ENCODE data around the gene ONECUT1. TPM values are rescaled to one million over a fixed set of nuclear protein-coding genes. Genes with fewer than 3 reads are reported as not detected.

ONECUT1 gene
- total RNA-seq, 1 donor from 2014 or later, result not detected

DNA sequence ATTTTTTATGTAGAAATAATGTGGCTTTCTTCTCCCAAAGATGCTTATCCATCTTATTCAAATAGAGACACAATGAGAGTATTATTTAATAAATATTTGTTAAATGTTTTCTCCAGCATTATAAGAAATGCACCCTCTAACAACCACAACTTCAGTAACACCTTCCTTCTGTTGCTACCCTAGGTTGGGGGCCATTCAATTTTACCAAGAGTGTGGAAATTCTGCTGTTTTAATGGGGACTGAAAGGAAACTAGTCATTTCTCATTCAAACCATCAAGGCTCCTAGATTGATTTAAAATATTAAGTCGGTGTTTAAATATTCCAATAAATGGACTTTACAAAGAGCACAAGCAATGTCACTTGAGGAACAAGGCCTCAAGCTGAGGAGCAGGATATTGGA is 7.6 kb downstream of the ONECUT1 start:
- no peak for DNase-seq

DNA sequence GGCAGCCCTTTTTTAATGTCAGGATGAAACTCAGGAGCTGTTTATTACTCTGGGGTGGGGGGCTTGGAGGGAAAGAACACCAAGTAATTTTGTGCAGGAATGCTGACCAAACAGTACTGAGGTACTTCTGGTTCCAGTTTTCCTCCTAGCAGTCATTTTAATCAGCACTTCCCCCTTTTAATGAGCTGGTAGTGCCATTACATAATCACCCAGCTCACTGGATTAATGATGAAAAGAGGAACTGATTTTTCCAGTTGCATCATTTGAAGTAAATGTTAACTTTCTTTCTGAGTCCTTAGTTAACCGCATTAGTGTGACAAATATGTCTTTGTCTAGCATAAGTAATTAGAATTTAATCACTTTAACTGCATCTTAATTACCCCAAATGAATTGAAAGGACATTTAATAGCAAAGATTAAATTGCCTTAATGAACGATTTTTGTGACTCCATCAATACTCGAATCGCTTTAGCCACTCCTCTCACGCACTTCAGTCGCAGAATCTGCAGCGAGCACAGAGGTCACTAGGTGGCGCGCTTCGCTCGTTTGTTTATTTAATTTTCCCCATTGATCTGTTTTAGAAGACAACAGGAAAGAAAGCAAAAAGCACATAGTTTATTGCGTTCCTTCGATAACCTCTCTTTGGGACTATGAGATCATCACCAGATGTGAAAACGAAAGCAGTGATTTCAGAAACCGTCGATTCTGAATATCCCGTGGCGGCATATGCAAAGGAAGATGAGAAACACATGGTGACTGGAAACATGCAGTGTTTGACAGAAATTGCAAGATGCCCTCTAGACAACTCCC is 9.8 kb downstream of the ONECUT1 start:
- DNase-seq, result peak; percentile 77

DNA sequence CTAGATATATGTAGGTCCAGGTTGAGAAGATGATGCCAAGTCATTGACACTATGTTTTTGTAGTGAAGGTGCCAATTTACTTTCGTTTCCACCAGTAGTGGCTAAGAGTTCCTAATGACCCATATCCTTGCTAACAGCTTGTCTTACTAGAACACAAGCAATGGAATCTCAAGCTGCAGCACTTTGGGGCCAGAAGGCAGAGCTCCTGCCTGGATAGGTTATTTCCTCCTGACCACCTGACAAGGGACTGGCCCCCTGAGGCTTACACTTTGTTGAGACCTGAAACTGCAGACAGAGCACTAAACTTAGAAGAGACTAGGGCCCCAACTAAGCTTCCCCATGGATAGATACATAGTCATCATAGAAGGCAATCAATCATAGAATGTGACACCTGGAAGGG is 11.7 kb downstream of the ONECUT1 start:
- DNase-seq, result no peak

DNA sequence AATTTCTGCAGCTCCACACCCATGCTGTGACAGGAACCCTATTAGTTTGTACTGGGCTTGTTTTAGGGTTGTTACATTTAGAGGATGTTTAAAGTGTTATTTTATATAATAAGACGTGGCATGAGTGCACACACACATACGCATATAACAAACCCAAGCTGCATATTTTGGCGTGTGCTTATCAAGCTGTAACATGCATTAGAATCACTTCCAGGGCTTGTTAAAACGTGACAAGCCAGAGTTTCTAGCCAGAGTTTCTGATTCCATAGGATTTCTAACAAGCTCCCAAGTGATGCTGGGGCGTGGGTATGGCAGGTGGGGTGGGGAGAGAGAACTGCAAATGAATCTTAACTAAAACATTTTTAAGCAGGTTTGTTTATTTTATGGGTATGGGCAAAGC is 17.4 kb downstream of the ONECUT1 start:
- DNase-seq, result no peak

DNA sequence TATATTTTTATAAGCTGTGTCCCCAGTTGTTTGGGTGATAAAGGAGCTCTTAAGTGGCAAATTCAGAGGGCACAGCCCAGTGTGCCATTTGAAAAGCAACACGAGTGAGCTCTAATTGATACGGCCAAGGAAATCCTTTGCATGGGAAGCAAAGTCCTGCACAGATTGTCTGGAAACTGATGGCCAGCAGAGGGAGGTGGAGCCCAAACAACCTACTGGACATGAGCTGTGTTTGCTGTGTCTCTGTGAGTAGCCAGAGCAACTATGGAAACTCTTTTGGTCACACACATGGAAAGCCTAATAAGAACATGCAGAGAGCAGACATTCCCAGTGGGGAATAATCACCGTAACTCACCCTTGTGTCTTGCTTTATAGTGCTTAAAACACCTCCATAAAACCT is 24.4 kb downstream of the ONECUT1 start:
- DNase-seq, result no peak

DNA sequence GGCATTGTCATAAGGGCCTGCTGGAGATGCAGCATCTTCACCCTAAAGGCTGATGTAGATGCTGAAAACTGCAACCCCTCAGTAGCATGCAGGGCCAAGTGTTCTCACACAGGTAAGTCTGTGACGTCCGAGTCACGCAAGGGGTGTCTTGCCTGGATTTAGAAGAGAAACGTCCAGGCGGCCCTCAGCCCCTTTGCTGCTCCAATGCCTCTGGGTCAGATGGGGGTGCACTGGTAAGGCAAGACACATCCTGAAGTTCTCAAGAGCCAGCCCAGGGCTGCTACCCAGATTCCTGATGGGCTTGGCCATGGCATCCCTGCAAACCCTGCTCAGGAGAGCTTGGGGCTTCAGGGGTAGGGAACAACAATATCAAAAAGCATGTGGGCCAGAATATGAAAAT is 25.4 kb downstream of the ONECUT1 start:
- no peak for DNase-seq

DNA sequence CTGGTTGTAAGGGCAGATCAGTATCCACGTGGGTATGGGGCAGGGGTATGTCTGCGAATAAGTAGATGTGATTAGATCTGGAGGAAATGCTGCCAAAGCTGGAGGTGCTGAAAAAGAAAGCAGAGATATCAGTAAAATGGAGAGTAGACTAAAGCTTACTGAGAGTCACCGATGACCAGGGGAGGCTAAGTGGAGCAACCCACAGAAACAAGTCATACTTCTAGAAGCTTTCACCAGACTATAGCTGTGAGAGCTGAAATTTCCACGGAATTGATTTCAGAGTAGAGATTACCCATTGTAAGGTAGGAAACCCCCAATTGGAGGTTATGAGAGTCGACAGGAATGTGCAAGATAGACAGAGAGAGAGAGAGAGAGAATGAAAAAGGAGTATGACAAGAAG is 27.5 kb downstream of the ONECUT1 start:
- no peak for DNase-seq

DNA sequence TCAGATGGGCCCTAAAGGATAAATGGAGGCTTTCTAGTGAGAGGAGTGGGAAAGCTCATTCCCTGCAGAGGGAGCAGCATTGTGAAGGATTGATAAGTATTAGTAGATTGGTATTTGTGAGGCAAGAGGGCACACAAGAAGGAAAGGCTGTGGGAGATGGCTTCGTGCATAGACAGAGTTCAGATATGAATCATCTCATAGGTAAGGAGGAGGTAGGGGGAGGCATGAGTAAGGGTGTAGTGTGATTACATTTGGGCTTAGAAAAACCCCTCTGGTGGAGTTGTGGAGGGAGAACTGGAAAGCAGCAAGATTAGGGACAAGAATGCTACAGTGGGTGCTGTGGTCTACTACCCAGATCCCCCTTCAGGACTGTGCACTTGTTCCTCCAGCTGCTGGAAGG is 29.6 kb downstream of the ONECUT1 start:
- DNase-seq, result no peak

DNA sequence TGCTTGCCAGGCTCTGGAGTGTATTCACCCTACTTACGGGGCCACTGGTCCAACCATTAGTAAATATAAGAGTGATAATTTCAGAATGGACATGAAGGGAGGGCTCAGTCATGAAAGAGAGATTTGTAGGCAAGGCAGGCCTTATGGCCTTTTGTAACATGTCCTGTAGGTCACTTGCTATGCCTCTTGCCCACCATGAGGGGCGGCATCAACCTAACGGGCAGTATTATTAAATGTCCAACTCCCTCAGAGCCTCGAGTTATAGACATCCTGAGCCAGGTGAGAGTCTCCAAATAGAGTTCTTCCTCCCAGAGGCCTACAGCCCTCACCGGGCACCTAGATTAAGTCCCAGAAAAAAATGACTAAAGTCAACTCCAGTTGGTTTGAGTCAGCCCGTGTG is 30.2 kb downstream of the ONECUT1 start:
- DNase-seq, result no peak

DNA sequence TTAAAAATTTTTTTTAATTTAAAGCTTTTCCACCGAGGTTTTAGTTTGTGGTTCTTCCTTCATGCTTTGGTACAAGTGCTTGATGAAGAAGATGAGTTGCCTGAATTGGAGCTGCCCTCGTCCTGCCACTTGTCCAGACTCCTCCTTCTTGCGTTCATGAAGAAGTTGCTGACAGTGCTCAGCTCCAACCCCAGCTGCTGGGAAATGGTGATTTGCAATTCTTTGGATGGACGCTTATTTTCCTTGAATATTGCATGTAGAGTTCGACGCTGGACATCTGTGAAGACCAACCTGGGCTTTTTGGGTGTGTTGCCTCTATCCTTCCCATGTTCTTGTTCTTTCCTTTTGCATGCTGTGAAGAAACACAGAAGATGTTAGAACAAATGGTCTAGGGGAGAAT is 32.6 kb downstream of the ONECUT1 start:
- no peak for DNase-seq

DNA sequence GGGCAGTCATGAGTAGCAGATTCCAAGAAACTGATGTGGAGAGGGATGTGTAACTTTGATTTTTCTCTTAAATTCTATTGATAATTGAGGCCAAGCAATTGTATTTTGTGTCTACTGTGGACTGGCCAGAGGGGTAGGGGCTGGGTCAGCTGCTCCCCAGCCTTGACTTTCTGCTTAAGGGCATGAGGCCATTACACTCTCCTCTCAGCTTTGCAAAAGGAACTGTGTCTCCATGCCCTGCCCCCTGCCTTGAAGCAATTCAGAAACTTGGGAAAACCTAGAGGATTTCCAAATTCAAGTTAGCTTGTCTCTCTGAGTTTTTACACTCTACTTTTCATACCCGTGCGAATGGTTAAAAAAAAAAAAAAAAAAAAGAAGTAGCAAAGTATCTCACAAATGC is 38.6 kb downstream of the ONECUT1 start:
- no peak for DNase-seq

DNA sequence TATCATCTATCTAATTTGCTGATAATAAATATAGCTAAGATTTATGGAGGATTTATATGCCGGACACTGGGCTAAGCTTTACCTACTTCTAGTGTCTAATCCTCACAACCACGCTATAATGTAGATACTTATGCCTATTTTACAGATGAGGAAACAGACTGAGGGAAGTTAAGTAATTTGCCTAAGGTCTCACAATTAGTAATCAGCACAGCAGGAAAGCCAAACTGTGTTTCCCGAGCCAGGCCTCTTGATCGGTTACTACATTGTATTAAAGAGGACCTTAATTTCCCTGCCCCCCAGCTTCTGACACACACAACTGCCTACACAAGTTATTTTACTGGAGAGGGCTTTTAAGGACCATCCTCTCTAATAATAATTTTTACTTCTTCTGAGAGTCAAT is 40.9 kb downstream of the ONECUT1 start:
- no peak for DNase-seq

DNA sequence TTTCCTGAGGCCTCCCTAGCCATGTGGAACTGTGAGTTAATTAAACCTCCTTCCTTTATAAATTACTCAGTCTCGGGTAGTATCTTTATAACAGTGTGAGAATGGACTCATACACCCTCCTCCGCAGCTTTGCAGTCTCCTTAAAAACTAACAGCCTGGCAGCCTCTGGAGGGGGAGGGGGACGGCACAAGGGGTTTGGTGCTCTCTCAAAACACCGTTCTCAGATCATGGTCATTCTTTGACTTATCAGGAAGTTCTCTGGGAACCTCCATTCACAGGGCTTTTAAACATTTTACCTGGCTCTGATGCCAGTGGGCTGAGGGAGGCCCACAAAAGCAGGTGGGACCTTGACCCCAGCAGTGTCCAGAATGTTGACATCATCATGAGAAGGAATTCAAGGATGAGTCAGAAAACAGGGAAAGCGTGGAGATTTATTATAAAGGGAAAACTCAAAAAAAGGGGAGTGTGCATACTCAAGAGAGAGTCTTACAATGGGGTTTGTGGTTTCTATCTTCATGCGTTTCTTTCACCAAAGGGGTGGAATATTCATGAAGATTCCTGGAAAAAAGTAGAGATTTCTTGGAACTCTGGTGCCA is 43.9 kb downstream of the ONECUT1 start:
- no peak for DNase-seq

DNA sequence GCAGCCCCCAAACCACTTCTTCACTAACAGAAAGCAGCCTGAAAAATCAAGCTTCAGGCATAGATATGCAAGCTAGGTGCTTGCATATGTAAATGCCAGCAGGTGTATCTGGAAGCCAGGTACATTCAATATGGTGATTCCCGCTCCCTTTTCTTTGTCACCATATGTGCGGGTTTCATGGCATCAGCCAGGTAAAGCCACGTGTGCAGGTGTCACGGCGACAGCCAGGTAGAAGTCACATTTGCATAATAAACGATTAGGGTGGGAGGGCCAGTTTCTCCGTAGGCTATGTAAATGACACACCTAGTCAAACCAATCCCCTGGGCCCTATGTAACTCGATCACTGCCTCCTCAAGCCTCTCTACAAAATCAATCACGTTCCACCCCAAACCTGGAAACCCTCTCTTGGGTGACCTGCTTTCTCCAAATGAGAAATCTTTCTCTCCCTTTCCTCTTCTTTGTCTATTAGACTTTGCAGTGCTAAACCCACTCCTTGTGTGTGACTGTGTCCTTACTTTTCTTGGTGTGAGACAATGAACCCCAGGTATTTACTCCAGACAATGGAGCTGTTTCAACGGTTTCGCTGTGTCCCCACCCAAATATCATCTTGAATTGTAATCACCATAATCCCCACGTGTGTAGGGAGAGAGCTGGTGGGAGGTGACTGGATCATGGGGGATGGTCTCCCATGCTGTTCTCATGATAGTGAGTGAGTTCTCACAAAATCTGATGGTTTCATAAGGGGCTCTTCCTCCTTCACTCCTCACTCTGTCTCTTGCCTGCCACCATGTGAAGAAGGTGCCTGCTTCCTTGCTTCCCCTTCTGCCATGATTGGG is 44.6 kb downstream of the ONECUT1 start:
- no peak for DNase-seq

DNA sequence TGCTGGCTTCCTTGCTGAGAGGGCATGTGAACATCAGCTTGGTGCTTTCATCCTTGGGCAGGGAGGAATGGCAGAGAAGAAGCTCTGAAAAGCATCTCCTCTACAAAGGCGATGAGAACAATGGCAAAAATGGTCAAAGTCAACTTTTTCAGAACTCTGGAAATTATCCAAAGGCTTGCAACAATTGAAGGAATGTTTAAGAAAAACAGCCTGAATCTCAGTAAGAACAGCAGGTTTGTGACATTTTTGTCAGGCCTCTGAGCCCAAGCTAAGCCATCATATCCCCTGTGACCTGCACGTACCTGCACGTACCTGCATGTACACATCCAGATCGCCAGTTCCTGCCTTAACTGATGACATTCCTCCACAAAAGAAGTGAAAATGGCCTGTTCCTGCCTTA is 51.8 kb downstream of the ONECUT1 start:
- no peak for DNase-seq

DNA sequence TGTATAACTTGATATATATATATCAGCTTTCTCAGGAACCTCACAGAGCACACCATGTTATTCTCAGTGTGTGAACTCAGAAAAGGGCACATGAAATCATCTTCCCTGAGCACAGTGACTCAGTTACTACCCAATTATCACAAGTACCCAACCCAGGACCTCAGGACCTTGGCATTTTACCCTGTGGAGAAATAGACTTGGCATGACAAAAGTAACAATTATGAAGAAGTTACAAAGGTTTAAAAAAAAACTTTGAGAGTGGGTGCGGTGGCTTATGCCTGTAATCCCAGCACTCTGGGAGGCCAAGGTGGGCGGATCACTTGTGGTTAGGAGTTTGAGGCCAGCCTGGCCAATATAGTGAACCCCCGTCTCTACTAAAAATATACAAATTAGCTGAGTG is 52.4 kb downstream of the ONECUT1 start:
- DNase-seq, result no peak

DNA sequence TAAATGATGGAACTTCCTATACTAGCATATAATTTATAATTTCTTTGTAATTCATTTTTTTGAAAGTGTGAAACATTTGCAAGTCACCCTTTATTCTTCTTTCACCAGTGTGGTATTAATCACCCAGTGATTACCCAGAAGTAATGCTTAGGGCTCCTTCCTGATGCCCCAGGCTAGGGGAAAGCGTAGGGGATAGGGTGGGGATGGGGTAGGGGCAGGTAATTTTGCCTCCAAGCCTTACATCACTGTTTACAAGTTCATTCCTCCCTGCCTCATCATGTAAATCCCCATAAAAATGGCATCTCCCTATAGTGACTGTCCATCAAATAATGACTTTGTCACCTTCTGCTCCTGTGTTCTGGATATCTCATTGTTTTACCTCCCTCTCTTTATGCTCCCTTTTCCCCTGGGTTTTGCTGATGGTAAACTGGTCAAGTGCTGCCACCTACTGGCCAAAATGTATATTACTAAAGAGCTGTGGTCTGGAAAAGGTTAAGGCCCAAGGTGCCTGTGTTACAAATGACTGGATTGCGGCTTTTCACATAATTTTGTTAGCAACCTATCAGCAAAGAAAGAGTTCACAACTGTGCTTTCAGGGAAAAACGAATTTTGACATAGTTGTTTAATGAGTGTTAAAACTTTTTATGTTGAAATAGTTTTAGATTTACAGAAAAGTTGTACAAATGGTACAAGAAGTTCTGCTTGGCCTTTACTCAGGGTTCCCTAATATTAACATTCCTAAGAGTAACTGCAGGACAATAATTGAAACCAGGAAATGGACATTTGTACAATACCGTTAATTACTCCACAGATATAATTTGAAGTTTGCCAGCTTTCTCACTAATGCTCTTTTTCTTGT is 54.7 kb downstream of the ONECUT1 start:
- peak; percentile 80 for DNase-seq

DNA sequence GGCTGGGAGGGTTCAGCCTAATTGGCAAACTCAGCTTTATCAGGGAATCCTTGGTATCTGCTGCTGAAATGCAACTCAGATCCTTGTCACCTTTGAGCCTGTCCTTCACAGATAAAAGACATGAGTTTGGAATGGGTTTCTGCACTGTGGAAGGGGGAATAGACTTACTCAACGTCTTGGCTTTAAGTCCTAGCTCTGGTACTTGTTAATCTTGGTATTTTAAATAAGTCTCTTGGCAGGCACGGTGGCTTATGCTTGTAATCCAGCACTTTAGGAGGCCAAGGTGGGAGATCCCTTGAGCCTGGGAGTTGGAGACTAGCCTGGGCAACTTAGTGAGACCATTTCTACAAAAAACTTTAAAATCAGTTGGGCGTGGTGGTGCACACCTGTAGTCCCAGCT is 55.8 kb downstream of the ONECUT1 start:
- no peak for DNase-seq

DNA sequence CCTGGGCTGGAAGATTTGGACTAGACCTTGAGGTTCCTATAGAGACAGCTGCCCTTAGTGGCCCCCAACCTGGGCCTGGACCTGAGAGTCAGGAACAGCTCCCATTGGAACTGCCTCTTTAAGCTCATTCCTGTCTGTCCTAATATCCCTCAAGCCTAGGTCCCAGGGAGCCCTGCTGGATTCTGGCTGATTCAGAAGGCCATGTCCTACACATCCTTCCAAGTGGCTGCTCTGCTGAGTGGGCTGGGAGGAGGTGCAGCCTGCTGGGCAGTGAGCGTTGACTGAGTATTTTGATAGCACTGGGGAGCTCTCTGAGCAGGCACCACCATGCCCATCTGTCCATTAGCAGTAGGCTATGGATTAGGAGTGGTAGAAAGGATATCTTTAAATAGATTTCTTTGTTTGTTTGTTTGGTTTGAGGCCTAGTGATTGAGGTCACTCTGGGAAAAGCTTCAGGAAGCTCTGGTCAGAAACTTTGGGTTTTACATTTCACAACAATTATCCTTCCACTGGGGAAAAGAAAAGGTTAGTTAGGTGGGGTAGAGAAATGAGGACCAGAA is 56.4 kb downstream of the ONECUT1 start:
- no peak for DNase-seq

DNA sequence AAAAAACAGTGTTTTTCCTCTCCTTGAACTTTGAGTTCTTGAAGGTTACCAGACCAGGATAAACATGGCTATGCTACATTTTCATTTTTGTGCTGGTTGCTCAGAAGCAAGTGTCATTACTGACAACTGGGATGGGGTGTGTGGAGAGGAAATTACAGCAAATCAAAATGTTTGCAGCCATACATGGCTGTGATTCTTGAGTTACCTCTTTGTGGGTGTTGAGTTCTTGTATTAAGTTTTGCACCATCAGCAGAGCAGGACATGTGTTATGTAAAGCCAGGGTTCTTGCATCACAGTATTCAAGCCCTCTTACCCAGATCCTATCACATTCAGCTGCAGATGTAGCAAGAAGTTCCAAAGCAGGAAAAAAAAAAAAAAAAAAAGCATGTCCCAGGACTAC is 57.0 kb downstream of the ONECUT1 start:
- no peak for DNase-seq

DNA sequence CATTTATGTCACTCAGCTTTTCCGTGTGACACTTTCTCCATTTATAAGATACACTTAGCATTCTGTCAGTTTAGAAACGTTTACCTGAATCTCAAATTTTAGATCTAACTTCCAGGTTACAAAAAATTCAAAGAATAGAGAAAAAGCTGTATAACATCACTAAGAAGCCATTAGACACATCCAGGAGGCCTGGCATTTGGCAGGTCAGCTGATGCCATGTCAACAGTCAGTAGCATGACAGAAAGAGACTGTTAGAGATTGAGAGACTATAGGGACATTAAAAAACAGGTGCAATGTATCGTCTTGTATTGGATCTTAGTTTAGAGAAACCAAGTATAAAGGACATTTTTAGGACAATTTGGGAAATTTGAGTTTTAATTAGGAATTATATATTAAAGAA is 57.6 kb downstream of the ONECUT1 start:
- DNase-seq, result no peak
